Measurements from ENCODE around the gene AAK1.

The AAK1 gene

GRCh38 chr2:69538872-69539548, 104.5 kb downstream of the AAK1 start:
- no peak for DNase-seq (ENCODE audit: low read depth in 3 of 3)

GRCh38 chr2:69538249-69538648, 105.3 kb downstream of the AAK1 start:
- no peak for DNase-seq (ENCODE audit: low read depth in 3 of 3)

- DNase-seq (ENCODE audit: low read depth in 3 of 3): no peak
These were observed 107.7 kb downstream of the AAK1 start for GRCh38 chr2:69535817-69536241.

- no peak for DNase-seq (ENCODE audit: low read depth in 3 of 3)
These were observed 112.4 kb downstream of the AAK1 start for GRCh38 chr2:69531186-69531585.

- DNase-seq (ENCODE audit: low read depth in 3 of 3): no peak
These were observed 114.1 kb downstream of the AAK1 start for GRCh38 chr2:69529480-69529879.

- DNase-seq (ENCODE audit: low read depth in 3 of 3): no peak
These were observed 118.3 kb downstream of the AAK1 start for GRCh38 chr2:69525261-69525660.

GRCh38 chr2:69524799-69525198, 118.7 kb downstream of the AAK1 start:
- no peak for DNase-seq (ENCODE audit: low read depth in 3 of 3)

GRCh38 chr2:69521747-69522146, 121.8 kb downstream of the AAK1 start:
- no peak for DNase-seq (ENCODE audit: low read depth in 3 of 3)

GRCh38 chr2:69518841-69519240, 124.7 kb downstream of the AAK1 start:
- DNase-seq (ENCODE audit: low read depth in 3 of 3): no peak

- DNase-seq (ENCODE audit: low read depth in 3 of 3): no peak
These were observed 126.1 kb downstream of the AAK1 start for GRCh38 chr2:69517410-69517809.

- no peak for DNase-seq (ENCODE audit: low read depth in 3 of 3)
These were observed 128.7 kb downstream of the AAK1 start for GRCh38 chr2:69514819-69515218.

GRCh38 chr2:69514406-69514805, 129.1 kb downstream of the AAK1 start:
- no peak for DNase-seq (ENCODE audit: low read depth in 3 of 3)

GRCh38 chr2:69512446-69512845, 131.1 kb downstream of the AAK1 start:
- no peak for DNase-seq (ENCODE audit: low read depth in 3 of 3)

GRCh38 chr2:69510204-69510603, 133.3 kb downstream of the AAK1 start:
- DNase-seq (ENCODE audit: low read depth in 3 of 3): no peak

- DNase-seq (ENCODE audit: low read depth in 3 of 3): no peak
These were observed 133.8 kb downstream of the AAK1 start for GRCh38 chr2:69509750-69510140.

GRCh38 chr2:69509011-69509749, 134.4 kb downstream of the AAK1 start:
- DNase-seq (ENCODE audit: low read depth in 3 of 3): no peak

GRCh38 chr2:69505710-69506109, 137.8 kb downstream of the AAK1 start:
- DNase-seq (ENCODE audit: low read depth in 3 of 3): no peak

- no peak for DNase-seq (ENCODE audit: low read depth in 3 of 3)
These were observed 142.2 kb downstream of the AAK1 start for GRCh38 chr2:69501301-69501700.

GRCh38 chr2:69499966-69500365, 143.6 kb downstream of the AAK1 start:
- no peak for DNase-seq (ENCODE audit: low read depth in 3 of 3)

GRCh38 chr2:69499242-69499641, 144.3 kb downstream of the AAK1 start:
- DNase-seq (ENCODE audit: low read depth in 3 of 3): no peak

- DNase-seq (ENCODE audit: low read depth in 3 of 3): no peak
These were observed 147.7 kb downstream of the AAK1 start for GRCh38 chr2:69495861-69496260.

- no peak for DNase-seq (ENCODE audit: low read depth in 3 of 3)
These were observed 148.5 kb downstream of the AAK1 start for GRCh38 chr2:69495008-69495407.

- DNase-seq (ENCODE audit: low read depth in 3 of 3): no peak
These were observed 149.4 kb downstream of the AAK1 start for GRCh38 chr2:69494126-69494525.

- DNase-seq (ENCODE audit: low read depth in 3 of 3): no peak
These were observed 150.3 kb downstream of the AAK1 start for GRCh38 chr2:69493268-69493667.
